Right cardiac atrium (tissue), 5 donors: Measurements from ENCODE around the gene TRPM1. TPM values are rescaled to one million over a fixed set of nuclear protein-coding genes. Genes with fewer than 3 reads are reported as not detected.

Source experiments
- ATAC-seq, 2 donors: fragments of 200-7000 bp; cut with Tn5 transposase; one replicate each; pipeline versions ENCODE4 v1.8.0 to v1.9.1; 2020; ENCODE audit warnings: moderate library complexity in 2 of 2, mild to moderate bottlenecking in 1 of 2
- DNase-seq, 3 donors: peaks; one replicate each; pipeline ENCODE4 v3.0.0-alpha.2; 2020
- H3K27ac ChIP-seq: one replicate; pipeline ENCODE4 v1.5.1; 2013; ENCODE audit warnings: mild to moderate bottlenecking, low read length, control low read depth, moderate library complexity
- H3K27me3 ChIP-seq: one replicate; pipeline ENCODE4 v1.6.1; 2013; ENCODE audit not compliant: control insufficient read depth, insufficient read depth
- H3K4me1 ChIP-seq: one replicate; pipeline ENCODE4 v1.6.1; 2013; ENCODE audit warnings: low read length; ENCODE audit not compliant: control insufficient read depth, insufficient read depth
- H3K4me3 ChIP-seq: one replicate; pipeline ENCODE4 v1.5.1; 2013; ENCODE audit warnings: low read length, control low read depth
- H3K9me3 ChIP-seq: one replicate; pipeline ENCODE4 v1.6.1; 2013; ENCODE audit warnings: low read length; ENCODE audit not compliant: control insufficient read depth
- WGBS: extraction: QIAGEN DNeasy Blood & Tissue Kit; methylation state at CpG from one replicate; pipeline ENCODE4 v1.1.7; 2013; 5-methylcytosine and 5-hydroxymethylcytosine counted together
- intact Hi-C, 4 donors: fragments of 100-400 bp; cut with DNase I; formaldehyde crosslinking; loops; one replicate each; pipeline versions ENCODE4 v1.11.0 to v1.14.0; 2022 to 2023
- polyA plus RNA-seq: library from polyadenylated mRNA; stranded (reverse); fragments of 200-250 nt; gene quantifications from one replicate; pipeline ENCODE4 v1.2.3, GENCODE V29; 2013
- total RNA-seq, 4 donors: library from RNA; stranded (reverse); fragmentation: NEBNext Ultra II Directional; extraction: Animal tissue kit (Norgen Biotek cat#: 25700); gene quantifications; one replicate each; pipeline ENCODE4 v1.2.1, GENCODE V29; 2021
- donor health status: healthy with polysubstance abuse.
- donor health status: DM: no; HTN: yes; CAD: no.
- donor health status: DM: no; HTN: no; CAD: no.
- donor health status: DM: no; HTN: yes; CAD: no; lungs with severe emphysema.
- donor health status: DM: yes; HTN: yes; CAD: no.

TRPM1 gene
- total and polyA plus RNA-seq, 5 donors: 0.14 TPM; not detected in 4

GRCh38 chr15:30969724-30970123 lies 131.8 kb downstream of the TRPM1 start:
- H3K27me3 ChIP-seq: no peaks in the 10 kb centered on the region
- WGBS: 88% methylated on average over 2 of the region's 2 CpGs
- no peak overlapping the region for H3K4me3 ChIP-seq
- no peaks in the 10 kb centered on the region for H3K4me1 ChIP-seq
- no peak overlapping the region for H3K27ac ChIP-seq
- no peaks in the 10 kb centered on the region for H3K9me3 ChIP-seq
- DNase-seq (no peak), ATAC-seq (no peak)
- intact Hi-C loops: no loop called here

- 80% methylated on average over 3 of the region's 3 CpGs for WGBS
- Histone ChIP-seq H3K27ac (no peak overlapping the region), H3K4me3 (no peak overlapping the region), H3K27me3 (no peaks in the 10 kb centered on the region), H3K9me3 (no peaks in the 10 kb centered on the region), H3K4me1 (peaks cover 3% of the 10 kb centered on the region)
- DNase-seq (no peak), ATAC-seq (no peak)
- intact Hi-C loops: no loop called here
These were observed 137.8 kb downstream of the TRPM1 start for GRCh38 chr15:30963681-30964080.

GRCh38 chr15:30962659-30963058 lies 138.9 kb downstream of the TRPM1 start:
- intact Hi-C loops: no loop called here
- Histone ChIP-seq H3K9me3 (no peaks in the 10 kb centered on the region), H3K27ac (no peak overlapping the region), H3K4me1 (peaks cover 3% of the 10 kb centered on the region), H3K27me3 (no peaks in the 10 kb centered on the region), H3K4me3 (no peak overlapping the region)
- no peak for ATAC-seq
- DNase-seq: no peak
- 98% methylated on average over 3 of the region's 3 CpGs for WGBS

GRCh38 chr15:30962079-30962478 lies 139.4 kb downstream of the TRPM1 start:
- no peaks in the 10 kb centered on the region for H3K27me3 ChIP-seq
- no peak overlapping the region for H3K27ac ChIP-seq
- intact Hi-C loops: no loop called here
- peaks cover 3% of the 10 kb centered on the region for H3K4me1 ChIP-seq
- DNase-seq (no peak), ATAC-seq (no peak)
- H3K4me3 ChIP-seq: no peak overlapping the region
- H3K9me3 ChIP-seq: no peaks in the 10 kb centered on the region

GRCh38 chr15:30958219-30958618 lies 143.3 kb downstream of the TRPM1 start:
- DNase-seq (no peak), ATAC-seq (no peak)
- intact Hi-C loops: no loop called here
- H3K27me3 ChIP-seq: no peaks in the 10 kb centered on the region
- peaks cover 6% of the 10 kb centered on the region for H3K4me1 ChIP-seq
- WGBS: 95% methylated on average over 5 of the region's 5 CpGs
- no peak overlapping the region for H3K27ac ChIP-seq
- no peak overlapping the region for H3K4me3 ChIP-seq
- H3K9me3 ChIP-seq: no peaks in the 10 kb centered on the region

GRCh38 chr15:30956216-30957124 lies 145.1 kb downstream of the TRPM1 start:
- intact Hi-C loops: no loop called here
- 79% methylated on average over 6 of the region's 6 CpGs for WGBS
- no peak for ATAC-seq
- H3K27me3 ChIP-seq: no peaks in the 10 kb centered on the region
- no peaks in the 10 kb centered on the region for H3K9me3 ChIP-seq
- no peak for DNase-seq
- H3K4me1 ChIP-seq: peaks cover 3% of the 10 kb centered on the region
- H3K27ac ChIP-seq: no peak overlapping the region
- H3K4me3 ChIP-seq: no peak overlapping the region

GRCh38 chr15:30954674-30955073 lies 146.9 kb downstream of the TRPM1 start:
- H3K27ac ChIP-seq: no peak overlapping the region
- H3K9me3 ChIP-seq: no peaks in the 10 kb centered on the region
- peaks cover 3% of the 10 kb centered on the region for H3K4me1 ChIP-seq
- DNase-seq: no peak
- WGBS: 86% methylated on average over 1 of the region's 1 CpG
- H3K27me3 ChIP-seq: no peaks in the 10 kb centered on the region
- no peak for ATAC-seq
- intact Hi-C loops: no loop called here
- no peak overlapping the region for H3K4me3 ChIP-seq

- 65% methylated on average over 7 of the region's 7 CpGs for WGBS
- intact Hi-C loops: no loop called here
- DNase-seq (peak; percentile 10 to 63 (median 57)), ATAC-seq (peak; percentile 48 to 61)
- Histone ChIP-seq H3K4me3 (no peak overlapping the region), H3K4me1 (peaks cover 3% of the 10 kb centered on the region), H3K27ac (no peak overlapping the region), H3K27me3 (no peaks in the 10 kb centered on the region), H3K9me3 (no peaks in the 10 kb centered on the region)
These were observed 147.7 kb downstream of the TRPM1 start for GRCh38 chr15:30953731-30954378.

- ATAC-seq: peak in 1 of 2 donors; percentile 60
- 85% methylated on average over 7 of the region's 7 CpGs for WGBS
- no peak overlapping the region for H3K27ac ChIP-seq
These were observed 148.3 kb downstream of the TRPM1 start for GRCh38 chr15:30953183-30953582.

More at GRCh38 chr15:30953183-30953582, 148.3 kb downstream of the TRPM1 start:
- intact Hi-C loops: no loop called here
- DNase-seq: no peak
- Histone ChIP-seq H3K4me3 (no peak overlapping the region), H3K9me3 (no peaks in the 10 kb centered on the region), H3K27me3 (no peaks in the 10 kb centered on the region), H3K4me1 (peaks cover 3% of the 10 kb centered on the region)
